GM19455 (cell line): ENCODE results near the gene ELP4.
A peak's percentile ranks its signal among the peaks of the same experiment; 100 is the strongest.
"Not testable (repeated sequence)": the region's sequence is repeated elsewhere in the genome, so short reads cannot be mapped to it uniquely, and the experiment has no call there.

ENCODE experiments used
- ATAC-seq: cut with Tn5 transposase; IDR thresholded peaks from one replicate; pipeline ENCODE4 v1.9.1; 2021; ENCODE audit not compliant: unreplicated experiment

The ELP4 gene

GRCh38 chr11:31509429-31510345 is at the start of gene ELP4, which contains the start of gene IMMP1L:
Gene ELP4, plus strand, starts transcription at chr11:31509767. Its CDS starts 18 bp downstream, at chr11:31509785.
Gene IMMP1L, minus strand, starts transcription at chr11:31509622. Its CDS starts 46,346 bp downstream, at chr11:31463276.
- ATAC-seq, result peak; percentile 100

- ATAC-seq, result no peak
These were observed 45.1 kb upstream of the ELP4 start for GRCh38 chr11:31464436-31464835.

- ATAC-seq, result no peak
These were observed 35.5 kb upstream of the ELP4 start for GRCh38 chr11:31474083-31474482.

- no peak for ATAC-seq
These were observed 31.9 kb upstream of the ELP4 start for GRCh38 chr11:31477528-31478222.

- ATAC-seq, result no peak
These were observed 31.4 kb upstream of the ELP4 start for GRCh38 chr11:31478223-31478590.

- no peak for ATAC-seq
These were observed 30.5 kb upstream of the ELP4 start for GRCh38 chr11:31479066-31479465.

GRCh38 chr11:31480930-31481329 is 28.6 kb upstream of the ELP4 start:
- no peak for ATAC-seq

- no peak for ATAC-seq
These were observed 25.1 kb upstream of the ELP4 start for GRCh38 chr11:31484497-31484896.

GRCh38 chr11:31487848-31488247 is 21.7 kb upstream of the ELP4 start:
- no peak for ATAC-seq

- ATAC-seq, result no peak
These were observed 17.1 kb upstream of the ELP4 start for GRCh38 chr11:31492320-31492913.

GRCh38 chr11:31493235-31493634 is 16.3 kb upstream of the ELP4 start:
- ATAC-seq, result no peak

- ATAC-seq, result not testable (repeated sequence)
These were observed 15.8 kb upstream of the ELP4 start for GRCh38 chr11:31493762-31494161.

GRCh38 chr11:31499576-31500178 is 9.9 kb upstream of the ELP4 start:
- ATAC-seq, result no peak

GRCh38 chr11:31500560-31500959 is 9.0 kb upstream of the ELP4 start:
- no peak for ATAC-seq

- ATAC-seq, result peak; percentile 6
These were observed 527 bp upstream of the ELP4 start for GRCh38 chr11:31509051-31509428.

GRCh38 chr11:31512117-31512516 is 2.5 kb downstream of the ELP4 start:
- no peak for ATAC-seq

GRCh38 chr11:31521497-31522150 is 12.1 kb downstream of the ELP4 start:
- no peak for ATAC-seq

GRCh38 chr11:31529189-31529588 is 19.6 kb downstream of the ELP4 start:
- no peak for ATAC-seq

GRCh38 chr11:31529701-31530100 is 20.1 kb downstream of the ELP4 start:
- no peak for ATAC-seq

GRCh38 chr11:31531293-31531692 is 21.7 kb downstream of the ELP4 start:
- no peak for ATAC-seq

- ATAC-seq, result no peak
These were observed 25.9 kb downstream of the ELP4 start for GRCh38 chr11:31535479-31535878.
